Neural cell (in vitro differentiated cells): ENCODE measurements around the gene POGLUT2. TPM values are rescaled to one million over a fixed set of nuclear protein-coding genes. Genes with fewer than 3 reads are reported as not detected.

ENCODE experiments used
- H2AFZ ChIP-seq: fragments of 200-600, 300-800 bp; sonication (generic), shearing (Covaris generic); 2 replicates; pipeline ENCODE4 v1.6.0; 2014; ENCODE audit warnings: low read depth, mild to moderate bottlenecking, antibody characterized with exemption, low read length, moderate library complexity
- H3F3A ChIP-seq: fragments of 200-600 bp; shearing (Covaris generic); 2 replicates; pipeline ENCODE4 v1.6.1; 2016; ENCODE audit warnings: mild to moderate bottlenecking, moderate library complexity, mixed read lengths, antibody characterized with exemption, low read length; ENCODE audit not compliant: insufficient read depth, poor library complexity, severe bottlenecking
- H3K27ac ChIP-seq: fragments of 200-600, 300-800 bp; sonication (generic), shearing (Covaris generic); 2 replicates; pipeline ENCODE4 v1.5.1; 2014; ENCODE audit warnings: mild to moderate bottlenecking, low read length, moderate library complexity
- H3K27me3 ChIP-seq: fragments of 300-800, 200-600 bp; sonication (generic), shearing (Covaris generic); 2 replicates; pipeline ENCODE4 v1.6.0; 2014; ENCODE audit warnings: mild to moderate bottlenecking, low read depth, low read length, moderate library complexity; ENCODE audit not compliant: insufficient read depth
- H3K36me3 ChIP-seq: fragments of 300-800, 200-600 bp; sonication (generic), shearing (Covaris generic); 2 replicates; pipeline ENCODE4 v1.5.1; 2014; ENCODE audit warnings: mild to moderate bottlenecking, antibody characterized with exemption, low read length, moderate library complexity; ENCODE audit not compliant: insufficient read depth
- H3K4me2 ChIP-seq: fragments of 300-800, 200-600 bp; sonication (generic), shearing (Covaris generic); 2 replicates; pipeline ENCODE4 v1.6.0; 2014; ENCODE audit warnings: mild to moderate bottlenecking, low read length
- H3K4me3 ChIP-seq: fragments of 300-800, 200-600 bp; sonication (generic), shearing (Covaris generic); 2 replicates; pipeline ENCODE4 v1.5.1; 2014; ENCODE audit warnings: mild to moderate bottlenecking, low read length, moderate library complexity
- H3K79me2 ChIP-seq: fragments of 200-600 bp; shearing (Covaris generic); replicated peaks from 2 replicates; pipeline ENCODE4 v1.6.0; 2014; ENCODE audit warnings: mild to moderate bottlenecking, low read length, moderate library complexity; ENCODE audit not compliant: insufficient read depth
- H3K9ac ChIP-seq: fragments of 300-800, 200-600 bp; sonication (generic), shearing (Covaris generic); 2 replicates; pipeline ENCODE4 v1.6.1; 2016; ENCODE audit warnings: mild to moderate bottlenecking, low read length, mixed read lengths
- H3K9me2 ChIP-seq: fragments of 200-600 bp; shearing (Covaris generic); 2 replicates; pipeline ENCODE4 v1.6.1; 2016; ENCODE audit warnings: mild to moderate bottlenecking, low read length, mixed read lengths; ENCODE audit not compliant: insufficient read depth
- H3K9me3 ChIP-seq: fragments of 200-600, 300-800 bp; sonication (generic), shearing (Covaris generic); 2 replicates; pipeline ENCODE4 v1.6.1; 2016; ENCODE audit warnings: mild to moderate bottlenecking, mixed run types, low read length, moderate library complexity, mixed read lengths
- H4K20me1 ChIP-seq: fragments of 200-600 bp; shearing (Covaris generic); 2 replicates; pipeline ENCODE4 v1.6.1; 2016; ENCODE audit warnings: mild to moderate bottlenecking, mixed run types; ENCODE audit not compliant: insufficient read depth
- CTCF ChIP-seq: fragments of 450-650 bp; IDR thresholded peaks from 2 replicates; pipeline ENCODE4 v1.5.1; 2014; ENCODE audit warnings: antibody characterized with exemption, mild to moderate bottlenecking, moderate library complexity; ENCODE audit not compliant: poor library complexity, severe bottlenecking
- EP300 ChIP-seq: fragments of 450-650 bp; conservative IDR thresholded peaks from 2 replicates; pipeline ENCODE4 v1.6.1; 2014; ENCODE audit warnings: antibody characterized with exemption, mild to moderate bottlenecking, moderate library complexity; ENCODE audit not compliant: poor library complexity, severe bottlenecking
- EZH2 ChIP-seq: fragments of 200-600, 300-800 bp; shearing (Covaris generic), sonication (generic); IDR thresholded peaks from 2 replicates; pipeline ENCODE4 v1.6.1; 2014; ENCODE audit warnings: antibody characterized with exemption, low read length, borderline replicate concordance, mild to moderate bottlenecking; ENCODE audit not compliant: insufficient read depth, poor library complexity, severe bottlenecking
- MXI1 ChIP-seq: fragments of 450-650 bp; conservative IDR thresholded peaks from 2 replicates; pipeline ENCODE4 v1.6.1; 2014; ENCODE audit warnings: antibody characterized with exemption, mild to moderate bottlenecking; ENCODE audit not compliant: poor library complexity, severe bottlenecking
- POLR2AphosphoS5 ChIP-seq: IDR thresholded peaks from 2 replicates; pipeline ENCODE4 v1.6.1; 2012
- RAD21 ChIP-seq: fragments of 450-650 bp; conservative IDR thresholded peaks from 2 replicates; pipeline ENCODE4 v1.6.1; 2014; ENCODE audit warnings: antibody characterized with exemption, mild to moderate bottlenecking, moderate library complexity
- REST ChIP-seq: IDR thresholded peaks from 2 replicates; pipeline ENCODE4 v1.6.1; 2012; ENCODE audit warnings: borderline replicate concordance
- SMC3 ChIP-seq: fragments of 450-650 bp; conservative IDR thresholded peaks from 2 replicates; pipeline ENCODE4 v1.6.1; 2014; ENCODE audit warnings: antibody characterized with exemption, mild to moderate bottlenecking, moderate library complexity; ENCODE audit not compliant: poor library complexity
- TAF1 ChIP-seq: IDR thresholded peaks from 2 replicates; pipeline ENCODE4 v1.6.1; 2012; ENCODE audit warnings: low read depth
- polyA plus RNA-seq: library from polyadenylated mRNA; depleted of rRNA; stranded (reverse); fragments of >200 nt; gene quantifications from 2 replicates; pipeline ENCODE4 v1.2.3, GENCODE V29; 2014

POGLUT2 gene
- polyA plus RNA-seq, 1 donor from 2014 or later, result 51.7 TPM

DNA sequence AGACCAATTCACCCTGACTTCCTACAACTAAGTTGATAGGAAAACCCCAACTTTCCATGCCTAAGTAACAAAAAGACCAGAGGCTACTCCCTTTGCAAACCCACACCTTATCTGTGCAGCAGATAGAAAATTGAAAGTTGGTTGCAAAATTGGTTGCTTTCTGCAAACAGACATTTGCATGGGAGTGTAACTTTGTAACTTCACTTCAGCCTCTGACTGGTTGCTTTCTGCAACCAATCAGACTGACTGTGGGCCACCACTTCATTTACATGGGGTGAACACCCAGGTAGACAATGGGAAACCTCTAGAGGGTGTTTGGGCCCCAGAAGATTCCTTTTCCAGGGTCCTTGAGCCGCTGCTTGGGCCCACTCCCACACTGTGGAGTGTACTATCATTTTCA, 35.0 kb downstream of the POGLUT2 start:
- TF ChIP-seq TAF1, result no peak
- TF ChIP-seq CTCF, result no peak
- no peak for TF ChIP-seq RAD21
- no peak for TF ChIP-seq MXI1
- TF ChIP-seq POLR2AphosphoS5, result no peak
- TF ChIP-seq REST, result no peak
- TF ChIP-seq SMC3, result no peak
- no peak for TF ChIP-seq EZH2
- no peak for TF ChIP-seq EP300
- no peaks in the 10 kb centered on the region for H3F3A ChIP-seq

DNA sequence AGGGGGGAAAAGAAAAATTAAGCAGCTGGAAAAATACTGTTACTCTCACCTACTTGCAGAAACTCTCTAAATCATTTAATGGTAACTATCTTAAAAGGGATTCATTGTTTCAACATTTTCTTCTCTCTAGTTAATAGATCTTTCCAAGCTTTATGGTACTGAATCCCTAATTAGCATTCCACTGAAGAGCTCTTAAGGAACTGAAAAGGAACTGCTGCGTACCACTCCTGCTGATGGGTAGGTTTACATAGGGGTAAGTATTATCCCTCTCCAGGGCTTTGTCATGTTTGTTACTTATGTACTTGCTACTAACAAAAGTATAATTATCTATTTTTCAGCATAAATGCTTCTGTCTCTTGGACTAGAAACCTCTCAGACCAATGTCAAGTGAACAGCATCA, 37.7 kb downstream of the POGLUT2 start:
- Histone ChIP-seq H3K79me2 (no peaks in the 10 kb centered on the region), H3K27ac (no peak overlapping the region), H3K9ac (no peak overlapping the region), H4K20me1 (no peaks in the 10 kb centered on the region), H3K36me3 (no peaks in the 10 kb centered on the region), H3K4me3 (no peak overlapping the region), H3F3A (no peaks in the 10 kb centered on the region), H3K27me3 (no peaks in the 10 kb centered on the region), H3K4me2 (no peak overlapping the region), H2AFZ (no peak overlapping the region), H3K9me3 (no peaks in the 10 kb centered on the region), H3K9me2 (no peaks in the 10 kb centered on the region)
- TF ChIP-seq CTCF (no peak), RAD21 (no peak), EP300 (no peak), POLR2AphosphoS5 (no peak), TAF1 (no peak)

More for the DNA sequence above, 35.0 kb downstream of the POGLUT2 start:
- no peak overlapping the region for H3K4me3 ChIP-seq
- no peaks in the 10 kb centered on the region for H4K20me1 ChIP-seq
- no peak overlapping the region for H2AFZ ChIP-seq
- H3K27me3 ChIP-seq, result no peaks in the 10 kb centered on the region
- no peak overlapping the region for H3K27ac ChIP-seq
- H3K9ac ChIP-seq, result no peak overlapping the region
- H3K4me2 ChIP-seq, result no peak overlapping the region
- no peaks in the 10 kb centered on the region for H3K36me3 ChIP-seq
- H3K9me2 ChIP-seq, result no peaks in the 10 kb centered on the region
- no peaks in the 10 kb centered on the region for H3K9me3 ChIP-seq
- H3K79me2 ChIP-seq, result no peaks in the 10 kb centered on the region
